SH-SY5Y (cell line): ENCODE measurements around the gene LTF.

Experiments
- GATA2 ChIP-seq: IDR thresholded peaks from 2 replicates; pipeline ENCODE4 v1.6.1; 2011; ENCODE audit warnings: mild to moderate bottlenecking, low read depth, low read length
- GATA3 ChIP-seq: IDR thresholded peaks from 2 replicates; pipeline ENCODE4 v1.6.1; 2011; ENCODE audit warnings: low read depth, mild to moderate bottlenecking, low read length, moderate library complexity

- TF ChIP-seq GATA3: no peak
- no peak for TF ChIP-seq GATA2
These were observed 16.0 kb downstream of the LTF start for GRCh38 chr3:46448721-46449120.
